H1 (cell line): ENCODE results near the gene NTRK1. TPM values are rescaled to one million over a fixed set of nuclear protein-coding genes. Genes with fewer than 3 reads are reported as not detected.

Experiments
- CTBP2 ChIP-seq: IDR thresholded peaks from 2 replicates; pipeline ENCODE4 v1.7.0; 2011; ENCODE audit warnings: borderline replicate concordance, mild to moderate bottlenecking, moderate library complexity, mixed read lengths, low read length; ENCODE audit not compliant: insufficient read depth, insufficient read length
- HDAC6 ChIP-seq: IDR thresholded peaks from one replicate; pipeline ENCODE4 v1.7.1; 2012; ENCODE audit warnings: low read depth, mild to moderate bottlenecking, inconsistent platforms, low read length, moderate library complexity
- KDM1A ChIP-seq: fragments of 200-600, 300-600 bp; sonication (generic); IDR thresholded peaks from 2 replicates; pipeline ENCODE4 v1.7.1; 2016; ENCODE audit warnings: mild to moderate bottlenecking, low read length, borderline replicate concordance
- POLR2AphosphoS5 ChIP-seq: IDR thresholded peaks from 2 replicates; pipeline ENCODE4 v1.6.1; 2011; ENCODE audit warnings: low read depth, low read length
- SIRT6 ChIP-seq: IDR thresholded peaks from one replicate; pipeline ENCODE4 v1.7.1; 2012; ENCODE audit warnings: low read length, inconsistent platforms
- ZNF274 ChIP-seq: IDR thresholded peaks from 2 replicates; pipeline ENCODE4 v1.7.0; 2012; ENCODE audit warnings: low read length, borderline replicate concordance; ENCODE audit errors: extremely low read depth
- polyA plus RNA-seq, 7 experiments: library from polyadenylated mRNA; depleted of rRNA in 3 of 7; stranded (reverse) in 5 of 7; unstranded in 2 of 7; fragments of >200 nt in 5 of 7; fragments of 200-250 nt in 2 of 7; gene quantifications; 1 replicate in 5 of 7; 2 replicates in 1 of 7; 4 replicates in 1 of 7; pipeline versions ENCODE4 v1.2.1 to v1.2.3, GENCODE V29; 2011 to 2013; ENCODE audit warnings: missing spikeins in 2 of 7, mixed read lengths in 2 of 7
- total RNA-seq: library from RNA; stranded (reverse); fragmentation: NEBNext Ultra II Directional; extraction: Animal tissue kit (Norgen Biotek cat#: 25700); gene quantifications from 2 replicates; pipeline ENCODE4 v1.2.1, GENCODE V29; 2021
- TF ChIP-seq, protein P1 (sequence below): fragments of 300-600 bp; sonication (generic); IDR thresholded peaks from 2 replicates; pipeline ENCODE4 v1.7.1; 2012; ENCODE audit warnings: low read length, moderate library complexity, mild to moderate bottlenecking, inconsistent platforms; ENCODE audit not compliant: insufficient replicate concordance

The NTRK1 gene
- total and polyA plus RNA-seq, 2 of the 8 experiments (the other 6 are each of a cell fraction or from before 2014, with no cell fraction given) = 0.12 to 0.24 TPM

DNA sequence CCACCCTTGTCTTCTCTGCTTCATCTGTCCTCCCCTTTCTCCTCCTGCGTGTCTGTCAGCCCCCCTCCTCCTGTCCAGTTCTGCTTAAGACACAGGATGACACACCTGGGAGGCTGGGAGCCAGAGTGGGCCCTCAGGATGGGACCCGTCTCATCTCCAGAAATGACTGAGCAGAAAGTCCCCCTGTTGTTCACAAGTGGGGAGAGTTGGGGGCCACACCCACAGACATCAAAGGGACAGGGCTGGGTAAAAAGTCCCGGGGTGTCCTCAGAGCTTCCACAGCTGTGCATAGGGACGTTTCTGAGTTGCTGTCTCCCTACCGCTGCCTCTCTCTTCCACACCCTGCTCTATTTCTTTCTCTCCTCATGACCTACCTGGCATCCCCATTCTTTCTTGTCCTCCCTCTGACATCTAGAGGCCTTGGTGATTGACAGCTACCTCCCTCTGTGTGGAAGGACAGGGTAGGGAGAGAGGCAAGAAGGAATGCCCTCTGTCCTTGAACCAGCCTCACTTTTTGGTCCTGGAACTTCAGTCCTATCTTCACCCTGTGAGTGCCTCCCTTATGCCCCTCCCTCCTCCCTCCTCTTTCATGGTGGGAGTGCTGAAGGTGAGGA lies 24.5 kb upstream of the NTRK1 start (continued):
- TF ChIP-seq, protein P1, sequence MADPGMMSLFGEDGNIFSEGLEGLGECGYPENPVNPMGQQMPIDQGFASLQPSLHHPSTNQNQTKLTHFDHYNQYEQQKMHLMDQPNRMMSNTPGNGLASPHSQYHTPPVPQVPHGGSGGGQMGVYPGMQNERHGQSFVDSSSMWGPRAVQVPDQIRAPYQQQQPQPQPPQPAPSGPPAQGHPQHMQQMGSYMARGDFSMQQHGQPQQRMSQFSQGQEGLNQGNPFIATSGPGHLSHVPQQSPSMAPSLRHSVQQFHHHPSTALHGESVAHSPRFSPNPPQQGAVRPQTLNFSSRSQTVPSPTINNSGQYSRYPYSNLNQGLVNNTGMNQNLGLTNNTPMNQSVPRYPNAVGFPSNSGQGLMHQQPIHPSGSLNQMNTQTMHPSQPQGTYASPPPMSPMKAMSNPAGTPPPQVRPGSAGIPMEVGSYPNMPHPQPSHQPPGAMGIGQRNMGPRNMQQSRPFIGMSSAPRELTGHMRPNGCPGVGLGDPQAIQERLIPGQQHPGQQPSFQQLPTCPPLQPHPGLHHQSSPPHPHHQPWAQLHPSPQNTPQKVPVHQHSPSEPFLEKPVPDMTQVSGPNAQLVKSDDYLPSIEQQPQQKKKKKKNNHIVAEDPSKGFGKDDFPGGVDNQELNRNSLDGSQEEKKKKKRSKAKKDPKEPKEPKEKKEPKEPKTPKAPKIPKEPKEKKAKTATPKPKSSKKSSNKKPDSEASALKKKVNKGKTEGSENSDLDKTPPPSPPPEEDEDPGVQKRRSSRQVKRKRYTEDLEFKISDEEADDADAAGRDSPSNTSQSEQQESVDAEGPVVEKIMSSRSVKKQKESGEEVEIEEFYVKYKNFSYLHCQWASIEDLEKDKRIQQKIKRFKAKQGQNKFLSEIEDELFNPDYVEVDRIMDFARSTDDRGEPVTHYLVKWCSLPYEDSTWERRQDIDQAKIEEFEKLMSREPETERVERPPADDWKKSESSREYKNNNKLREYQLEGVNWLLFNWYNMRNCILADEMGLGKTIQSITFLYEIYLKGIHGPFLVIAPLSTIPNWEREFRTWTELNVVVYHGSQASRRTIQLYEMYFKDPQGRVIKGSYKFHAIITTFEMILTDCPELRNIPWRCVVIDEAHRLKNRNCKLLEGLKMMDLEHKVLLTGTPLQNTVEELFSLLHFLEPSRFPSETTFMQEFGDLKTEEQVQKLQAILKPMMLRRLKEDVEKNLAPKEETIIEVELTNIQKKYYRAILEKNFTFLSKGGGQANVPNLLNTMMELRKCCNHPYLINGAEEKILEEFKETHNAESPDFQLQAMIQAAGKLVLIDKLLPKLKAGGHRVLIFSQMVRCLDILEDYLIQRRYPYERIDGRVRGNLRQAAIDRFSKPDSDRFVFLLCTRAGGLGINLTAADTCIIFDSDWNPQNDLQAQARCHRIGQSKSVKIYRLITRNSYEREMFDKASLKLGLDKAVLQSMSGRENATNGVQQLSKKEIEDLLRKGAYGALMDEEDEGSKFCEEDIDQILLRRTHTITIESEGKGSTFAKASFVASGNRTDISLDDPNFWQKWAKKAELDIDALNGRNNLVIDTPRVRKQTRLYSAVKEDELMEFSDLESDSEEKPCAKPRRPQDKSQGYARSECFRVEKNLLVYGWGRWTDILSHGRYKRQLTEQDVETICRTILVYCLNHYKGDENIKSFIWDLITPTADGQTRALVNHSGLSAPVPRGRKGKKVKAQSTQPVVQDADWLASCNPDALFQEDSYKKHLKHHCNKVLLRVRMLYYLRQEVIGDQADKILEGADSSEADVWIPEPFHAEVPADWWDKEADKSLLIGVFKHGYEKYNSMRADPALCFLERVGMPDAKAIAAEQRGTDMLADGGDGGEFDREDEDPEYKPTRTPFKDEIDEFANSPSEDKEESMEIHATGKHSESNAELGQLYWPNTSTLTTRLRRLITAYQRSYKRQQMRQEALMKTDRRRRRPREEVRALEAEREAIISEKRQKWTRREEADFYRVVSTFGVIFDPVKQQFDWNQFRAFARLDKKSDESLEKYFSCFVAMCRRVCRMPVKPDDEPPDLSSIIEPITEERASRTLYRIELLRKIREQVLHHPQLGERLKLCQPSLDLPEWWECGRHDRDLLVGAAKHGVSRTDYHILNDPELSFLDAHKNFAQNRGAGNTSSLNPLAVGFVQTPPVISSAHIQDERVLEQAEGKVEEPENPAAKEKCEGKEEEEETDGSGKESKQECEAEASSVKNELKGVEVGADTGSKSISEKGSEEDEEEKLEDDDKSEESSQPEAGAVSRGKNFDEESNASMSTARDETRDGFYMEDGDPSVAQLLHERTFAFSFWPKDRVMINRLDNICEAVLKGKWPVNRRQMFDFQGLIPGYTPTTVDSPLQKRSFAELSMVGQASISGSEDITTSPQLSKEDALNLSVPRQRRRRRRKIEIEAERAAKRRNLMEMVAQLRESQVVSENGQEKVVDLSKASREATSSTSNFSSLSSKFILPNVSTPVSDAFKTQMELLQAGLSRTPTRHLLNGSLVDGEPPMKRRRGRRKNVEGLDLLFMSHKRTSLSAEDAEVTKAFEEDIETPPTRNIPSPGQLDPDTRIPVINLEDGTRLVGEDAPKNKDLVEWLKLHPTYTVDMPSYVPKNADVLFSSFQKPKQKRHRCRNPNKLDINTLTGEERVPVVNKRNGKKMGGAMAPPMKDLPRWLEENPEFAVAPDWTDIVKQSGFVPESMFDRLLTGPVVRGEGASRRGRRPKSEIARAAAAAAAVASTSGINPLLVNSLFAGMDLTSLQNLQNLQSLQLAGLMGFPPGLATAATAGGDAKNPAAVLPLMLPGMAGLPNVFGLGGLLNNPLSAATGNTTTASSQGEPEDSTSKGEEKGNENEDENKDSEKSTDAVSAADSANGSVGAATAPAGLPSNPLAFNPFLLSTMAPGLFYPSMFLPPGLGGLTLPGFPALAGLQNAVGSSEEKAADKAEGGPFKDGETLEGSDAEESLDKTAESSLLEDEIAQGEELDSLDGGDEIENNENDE = no peak
- TF ChIP-seq SIRT6 (no peak), CTBP2 (no peak), ZNF274 (no peak), HDAC6 (no peak), POLR2AphosphoS5 (no peak), KDM1A (no peak)
